Ishikawa (cell line): Measurements from ENCODE around the gene EXT2.

Experiments used
- CREB1 ChIP-seq: IDR thresholded peaks from 2 replicates; pipeline ENCODE4 v1.6.1; 2012; ENCODE audit warnings: low read depth
- EGR1 ChIP-seq: IDR thresholded peaks from 2 replicates; pipeline ENCODE4 v1.6.1; 2012
- EP300 ChIP-seq: IDR thresholded peaks from 2 replicates; pipeline ENCODE4 v1.6.1; 2012; ENCODE audit warnings: borderline replicate concordance
- FOXM1 ChIP-seq: IDR thresholded peaks from 2 replicates; pipeline ENCODE4 v1.6.1; 2012; ENCODE audit warnings: low read depth, borderline replicate concordance
- NFIC ChIP-seq: IDR thresholded peaks from 2 replicates; pipeline ENCODE4 v1.6.1; 2012
- RAD21 ChIP-seq: IDR thresholded peaks from 2 replicates; pipeline ENCODE4 v1.6.1; 2012; ENCODE audit warnings: low read depth
- TCF12 ChIP-seq: IDR thresholded peaks from 2 replicates; pipeline ENCODE4 v1.6.1; 2012; ENCODE audit warnings: low read depth
- TEAD4 ChIP-seq: IDR thresholded peaks from 2 replicates; pipeline ENCODE4 v1.6.1; 2012
- TF ChIP-seq, protein P1 (sequence below): IDR thresholded peaks from 2 replicates; pipeline ENCODE4 v1.6.1; 2012; ENCODE audit warnings: low read depth, mild to moderate bottlenecking
- TF ChIP-seq, protein P2 (sequence below): IDR thresholded peaks from 2 replicates; pipeline ENCODE4 v1.6.1; 2012

DNA sequence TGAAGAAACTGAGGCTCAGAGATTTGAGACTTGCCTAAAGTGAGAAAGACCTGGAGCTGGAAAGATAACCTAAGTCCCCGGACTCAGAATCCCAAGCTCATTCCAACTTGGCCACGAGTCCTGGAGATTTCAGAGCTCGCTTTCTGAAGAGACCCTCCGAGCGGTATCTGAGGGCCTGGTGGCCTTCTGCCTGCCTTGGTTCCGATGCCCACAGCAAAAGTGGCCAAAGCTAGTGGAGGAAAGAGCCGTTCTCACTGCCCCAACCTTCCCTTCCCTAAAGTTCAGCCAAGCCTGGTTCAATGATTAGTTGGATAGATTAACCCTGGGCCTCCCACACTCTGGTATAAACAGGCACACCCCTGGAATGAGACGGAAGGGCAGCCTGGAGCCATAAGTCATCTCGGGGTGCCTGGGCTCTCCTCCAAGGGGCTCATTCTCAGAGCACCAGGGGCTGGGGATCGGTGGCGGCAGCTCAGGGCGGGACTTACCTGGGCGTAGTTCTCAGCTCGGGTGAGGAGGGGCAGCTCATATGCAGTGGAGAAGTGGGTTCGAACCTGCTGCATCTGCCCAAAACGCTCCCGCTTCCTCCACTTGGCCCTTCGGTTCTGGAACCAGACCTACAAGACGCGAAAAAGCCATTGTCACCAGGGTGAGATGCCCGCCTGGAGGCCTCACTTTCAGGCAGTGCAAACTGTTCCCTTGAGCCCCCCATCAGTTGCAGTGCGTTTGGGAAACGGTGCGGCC lies 171.7 kb downstream of the EXT2 start:
- TF ChIP-seq RAD21 (no peak), EP300 (no peak), TCF12 (no peak), CREB1 (no peak), TEAD4 (no peak), NFIC (no peak), EGR1 (no peak), FOXM1 (no peak)
- TF ChIP-seq, protein P1, sequence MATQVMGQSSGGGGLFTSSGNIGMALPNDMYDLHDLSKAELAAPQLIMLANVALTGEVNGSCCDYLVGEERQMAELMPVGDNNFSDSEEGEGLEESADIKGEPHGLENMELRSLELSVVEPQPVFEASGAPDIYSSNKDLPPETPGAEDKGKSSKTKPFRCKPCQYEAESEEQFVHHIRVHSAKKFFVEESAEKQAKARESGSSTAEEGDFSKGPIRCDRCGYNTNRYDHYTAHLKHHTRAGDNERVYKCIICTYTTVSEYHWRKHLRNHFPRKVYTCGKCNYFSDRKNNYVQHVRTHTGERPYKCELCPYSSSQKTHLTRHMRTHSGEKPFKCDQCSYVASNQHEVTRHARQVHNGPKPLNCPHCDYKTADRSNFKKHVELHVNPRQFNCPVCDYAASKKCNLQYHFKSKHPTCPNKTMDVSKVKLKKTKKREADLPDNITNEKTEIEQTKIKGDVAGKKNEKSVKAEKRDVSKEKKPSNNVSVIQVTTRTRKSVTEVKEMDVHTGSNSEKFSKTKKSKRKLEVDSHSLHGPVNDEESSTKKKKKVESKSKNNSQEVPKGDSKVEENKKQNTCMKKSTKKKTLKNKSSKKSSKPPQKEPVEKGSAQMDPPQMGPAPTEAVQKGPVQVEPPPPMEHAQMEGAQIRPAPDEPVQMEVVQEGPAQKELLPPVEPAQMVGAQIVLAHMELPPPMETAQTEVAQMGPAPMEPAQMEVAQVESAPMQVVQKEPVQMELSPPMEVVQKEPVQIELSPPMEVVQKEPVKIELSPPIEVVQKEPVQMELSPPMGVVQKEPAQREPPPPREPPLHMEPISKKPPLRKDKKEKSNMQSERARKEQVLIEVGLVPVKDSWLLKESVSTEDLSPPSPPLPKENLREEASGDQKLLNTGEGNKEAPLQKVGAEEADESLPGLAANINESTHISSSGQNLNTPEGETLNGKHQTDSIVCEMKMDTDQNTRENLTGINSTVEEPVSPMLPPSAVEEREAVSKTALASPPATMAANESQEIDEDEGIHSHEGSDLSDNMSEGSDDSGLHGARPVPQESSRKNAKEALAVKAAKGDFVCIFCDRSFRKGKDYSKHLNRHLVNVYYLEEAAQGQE: no peak
- TF ChIP-seq, protein P2, sequence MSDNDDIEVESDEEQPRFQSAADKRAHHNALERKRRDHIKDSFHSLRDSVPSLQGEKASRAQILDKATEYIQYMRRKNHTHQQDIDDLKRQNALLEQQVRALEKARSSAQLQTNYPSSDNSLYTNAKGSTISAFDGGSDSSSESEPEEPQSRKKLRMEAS: no peak
